Measurements from ENCODE around the gene RNASET2.

RNASET2 gene

GRCh38 chr6:166955121-166955864 lies 1.1 kb downstream of the RNASET2 start:
- Histone ChIP-seq H4K8ac (ENCODE audit: low read depth, low read length) (no peak overlapping the region), H3K4me2 (ENCODE audit: low read length) (peak overlapping the region; percentile 88), H3K79me2 (ENCODE audit: control insufficient read depth, insufficient read depth, low read length, poor library complexity) (peaks cover 4% of the 10 kb centered on the region), H2AK5ac (ENCODE audit: low read length) (no peak overlapping the region), H3K36me3 (ENCODE audit: control insufficient read depth in 1 of 2, insufficient read depth in 2 of 2, low read length in 2 of 2) (peaks cover 2 to 3% of the 10 kb centered on the region in 2 experiments), H3K4me3 (ENCODE audit: low read depth, low read length) (peak overlapping the region; percentile 82), H3K23ac (ENCODE audit: low read length) (no peak overlapping the region), H3K27me3 (ENCODE audit: insufficient read depth, low read length) (no peaks in the 10 kb centered on the region), H3K9ac (ENCODE audit: low read length) (no peak overlapping the region), H4K12ac (ENCODE audit: low read depth, low read length) (no peak overlapping the region), H3K4ac (ENCODE audit: low read depth, low read length) (no peak overlapping the region), H3K4me1 (ENCODE audit: control insufficient read depth in 1 of 2, insufficient read depth in 2 of 2, low read length in 2 of 2) (peaks cover 9 to 13% of the 10 kb centered on the region in 2 experiments), H2AFZ (ENCODE audit: insufficient read depth, low read length, poor library complexity) (no peak overlapping the region), H4K91ac (ENCODE audit: low read depth, low read length) (no peak overlapping the region), H3K27ac (ENCODE audit: low read depth, low read length) (no peak overlapping the region), H2BK5ac (ENCODE audit: low read depth, low read length, poor library complexity) (no peak overlapping the region), H3K79me1 (ENCODE audit: low read length) (peaks cover 4% of the 10 kb centered on the region), H2BK120ac (ENCODE audit: insufficient read depth, low read length, poor library complexity) (no peak overlapping the region), H3K18ac (ENCODE audit: low read length) (no peak overlapping the region), H3K14ac (ENCODE audit: low read length) (no peak overlapping the region), H3K9me3 (ENCODE audit: insufficient read depth, low read depth, low read length) (peaks cover 7% of the 10 kb centered on the region), H2BK12ac (ENCODE audit: low read length) (no peak overlapping the region)
- peak in 1 of 2 donors; percentile 30 for DNase-seq
- WGBS (ENCODE audit: extremely low coverage, insufficient coverage, insufficient read length): no CpG with 5 or more reads among the region's 52 CpGs

DNA sequence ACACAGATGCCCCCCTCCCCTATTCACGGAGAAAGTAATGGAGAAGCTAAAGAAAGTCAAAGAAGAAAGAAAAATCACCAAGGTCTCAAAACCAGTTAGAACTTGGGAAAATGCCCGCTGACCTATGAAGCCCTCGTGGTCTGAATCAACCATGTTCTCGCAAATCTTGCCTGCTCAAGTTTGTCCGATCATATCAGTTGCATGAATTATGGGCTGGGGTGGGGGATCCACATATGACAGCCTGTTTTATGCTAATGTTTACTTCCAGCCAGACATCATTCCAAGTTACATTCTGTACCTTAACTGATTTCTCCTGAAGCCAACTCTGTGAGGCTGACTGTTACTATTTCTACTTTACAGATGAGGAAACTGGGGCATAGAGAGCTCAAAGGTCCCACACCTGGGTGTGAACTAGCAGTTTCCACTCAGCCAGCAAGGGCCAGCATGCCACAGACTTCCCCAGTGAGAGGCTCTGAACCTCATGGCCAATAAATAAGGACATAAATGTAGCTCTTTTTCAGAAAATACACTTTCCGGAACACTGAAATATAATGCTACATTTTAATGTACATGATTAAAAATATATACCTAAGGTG lies 2.1 kb downstream of the RNASET2 start:
- no CpG with 5 or more reads among the region's 6 CpGs for WGBS (ENCODE audit: extremely low coverage, insufficient coverage, insufficient read length)
- no peak overlapping the region for H3K4me2 ChIP-seq (ENCODE audit: low read length)
- H2AFZ ChIP-seq (ENCODE audit: insufficient read depth, low read length, poor library complexity): no peak overlapping the region
- no peak overlapping the region for H3K14ac ChIP-seq (ENCODE audit: low read length)
- H4K12ac ChIP-seq (ENCODE audit: low read depth, low read length): no peak overlapping the region
- peaks cover 4% of the 10 kb centered on the region for H3K79me2 ChIP-seq (ENCODE audit: control insufficient read depth, insufficient read depth, low read length, poor library complexity)
- H3K36me3 ChIP-seq (ENCODE audit: control insufficient read depth in 1 of 2, insufficient read depth in 2 of 2, low read length in 2 of 2): peaks cover 2 to 3% of the 10 kb centered on the region in 2 experiments
- H2AK5ac ChIP-seq (ENCODE audit: low read length): no peak overlapping the region
- no peak overlapping the region for H2BK5ac ChIP-seq (ENCODE audit: low read depth, low read length, poor library complexity)
- H3K9me3 ChIP-seq (ENCODE audit: insufficient read depth, low read depth, low read length): peaks cover 7% of the 10 kb centered on the region
- H4K91ac ChIP-seq (ENCODE audit: low read depth, low read length): no peak overlapping the region
- DNase-seq: no peak
- no peak overlapping the region for H3K18ac ChIP-seq (ENCODE audit: low read length)
- H3K27ac ChIP-seq (ENCODE audit: low read depth, low read length): no peak overlapping the region
- no peak overlapping the region for H3K9ac ChIP-seq (ENCODE audit: low read length)
- H3K4me3 ChIP-seq (ENCODE audit: low read depth, low read length): no peak overlapping the region
- H3K4ac ChIP-seq (ENCODE audit: low read depth, low read length): no peak overlapping the region
- no peak overlapping the region for H2BK120ac ChIP-seq (ENCODE audit: insufficient read depth, low read length, poor library complexity)
- H3K23ac ChIP-seq (ENCODE audit: low read length): no peak overlapping the region
- H3K79me1 ChIP-seq (ENCODE audit: low read length): peaks cover 4% of the 10 kb centered on the region
- no peak overlapping the region for H4K8ac ChIP-seq (ENCODE audit: low read depth, low read length)
- H3K4me1 ChIP-seq (ENCODE audit: control insufficient read depth in 1 of 2, insufficient read depth in 2 of 2, low read length in 2 of 2): peaks cover 9 to 16% of the 10 kb centered on the region in 2 experiments
- no peak overlapping the region for H2BK12ac ChIP-seq (ENCODE audit: low read length)
- no peaks in the 10 kb centered on the region for H3K27me3 ChIP-seq (ENCODE audit: insufficient read depth, low read length)

- DNase-seq: no peak
- peaks cover 9 to 16% of the 10 kb centered on the region in 2 experiments for H3K4me1 ChIP-seq (ENCODE audit: control insufficient read depth in 1 of 2, insufficient read depth in 2 of 2, low read length in 2 of 2)
Observed at GRCh38 chr6:166952567-166953486, 3.5 kb downstream of the RNASET2 start.

DNA sequence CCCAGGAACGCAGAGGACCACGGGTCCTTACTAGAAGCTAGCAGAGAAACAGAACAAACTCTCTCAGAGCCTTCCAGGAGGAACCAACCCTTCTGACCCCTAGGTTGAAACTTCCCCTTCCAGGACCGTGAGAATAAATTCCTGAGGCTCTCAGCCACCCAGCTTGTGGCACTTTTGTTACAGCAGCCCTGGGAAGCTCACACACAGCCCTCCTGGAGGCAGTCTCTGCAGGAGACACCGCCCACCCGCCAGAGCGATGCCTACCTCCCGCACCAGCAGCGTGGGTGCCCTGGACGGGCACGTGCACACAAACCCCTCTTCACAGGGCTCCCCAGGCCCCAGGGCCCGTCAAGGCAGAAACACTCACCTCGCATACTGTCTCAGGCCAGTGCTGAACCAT lies 4.2 kb downstream of the RNASET2 start:
- no CpG with 5 or more reads among the region's 12 CpGs for WGBS (ENCODE audit: extremely low coverage, insufficient coverage, insufficient read length)
- H2BK5ac ChIP-seq (ENCODE audit: low read depth, low read length, poor library complexity): no peak overlapping the region
- peaks cover 4% of the 10 kb centered on the region for H3K79me1 ChIP-seq (ENCODE audit: low read length)
- peaks cover 4% of the 10 kb centered on the region for H3K79me2 ChIP-seq (ENCODE audit: control insufficient read depth, insufficient read depth, low read length, poor library complexity)
- peaks cover 7 to 12% of the 10 kb centered on the region in 2 experiments for H3K4me1 ChIP-seq (ENCODE audit: control insufficient read depth in 1 of 2, insufficient read depth in 2 of 2, low read length in 2 of 2)
- H3K36me3 ChIP-seq (ENCODE audit: control insufficient read depth in 1 of 2, insufficient read depth in 2 of 2, low read length in 2 of 2): peaks cover 2 to 3% of the 10 kb centered on the region in 2 experiments
- no peak overlapping the region for H2BK12ac ChIP-seq (ENCODE audit: low read length)
- H3K4me3 ChIP-seq (ENCODE audit: low read depth, low read length): no peak overlapping the region
- H3K9ac ChIP-seq (ENCODE audit: low read length): no peak overlapping the region
- H3K4me2 ChIP-seq (ENCODE audit: low read length): no peak overlapping the region
- H4K8ac ChIP-seq (ENCODE audit: low read depth, low read length): no peak overlapping the region
- DNase-seq: no peak
- no peak overlapping the region for H3K18ac ChIP-seq (ENCODE audit: low read length)
- no peak overlapping the region for H2BK120ac ChIP-seq (ENCODE audit: insufficient read depth, low read length, poor library complexity)
- no peak overlapping the region for H4K91ac ChIP-seq (ENCODE audit: low read depth, low read length)
- H3K23ac ChIP-seq (ENCODE audit: low read length): no peak overlapping the region
- no peak overlapping the region for H2AK5ac ChIP-seq (ENCODE audit: low read length)
- H3K9me3 ChIP-seq (ENCODE audit: insufficient read depth, low read depth, low read length): peaks cover 7% of the 10 kb centered on the region
- H2AFZ ChIP-seq (ENCODE audit: insufficient read depth, low read length, poor library complexity): no peak overlapping the region
- H3K27ac ChIP-seq (ENCODE audit: low read depth, low read length): no peak overlapping the region
- H4K12ac ChIP-seq (ENCODE audit: low read depth, low read length): no peak overlapping the region
- H3K14ac ChIP-seq (ENCODE audit: low read length): no peak overlapping the region
- H3K27me3 ChIP-seq (ENCODE audit: insufficient read depth, low read length): no peaks in the 10 kb centered on the region
- no peak overlapping the region for H3K4ac ChIP-seq (ENCODE audit: low read depth, low read length)

More at GRCh38 chr6:166952567-166953486, 3.5 kb downstream of the RNASET2 start:
- Histone ChIP-seq H3K79me2 (ENCODE audit: control insufficient read depth, insufficient read depth, low read length, poor library complexity) (peaks cover 4% of the 10 kb centered on the region), H3K79me1 (ENCODE audit: low read length) (peaks cover 4% of the 10 kb centered on the region), H3K9me3 (ENCODE audit: insufficient read depth, low read depth, low read length) (peaks cover 7% of the 10 kb centered on the region), H2BK5ac (ENCODE audit: low read depth, low read length, poor library complexity) (no peak overlapping the region), H3K4ac (ENCODE audit: low read depth, low read length) (no peak overlapping the region), H3K9ac (ENCODE audit: low read length) (no peak overlapping the region), H2BK12ac (ENCODE audit: low read length) (no peak overlapping the region), H3K4me3 (ENCODE audit: low read depth, low read length) (no peak overlapping the region), H2BK120ac (ENCODE audit: insufficient read depth, low read length, poor library complexity) (no peak overlapping the region), H4K12ac (ENCODE audit: low read depth, low read length) (no peak overlapping the region), H4K91ac (ENCODE audit: low read depth, low read length) (no peak overlapping the region), H2AK5ac (ENCODE audit: low read length) (no peak overlapping the region), H3K18ac (ENCODE audit: low read length) (no peak overlapping the region), H2AFZ (ENCODE audit: insufficient read depth, low read length, poor library complexity) (no peak overlapping the region), H3K36me3 (ENCODE audit: control insufficient read depth in 1 of 2, insufficient read depth in 2 of 2, low read length in 2 of 2) (peaks cover 2 to 3% of the 10 kb centered on the region in 2 experiments), H3K14ac (ENCODE audit: low read length) (no peak overlapping the region), H3K23ac (ENCODE audit: low read length) (no peak overlapping the region), H3K27me3 (ENCODE audit: insufficient read depth, low read length) (no peaks in the 10 kb centered on the region), H3K27ac (ENCODE audit: low read depth, low read length) (no peak overlapping the region), H4K8ac (ENCODE audit: low read depth, low read length) (no peak overlapping the region), H3K4me2 (ENCODE audit: low read length) (no peak overlapping the region)
- no CpG with 5 or more reads among the region's 17 CpGs for WGBS (ENCODE audit: extremely low coverage, insufficient coverage, insufficient read length)

All from trophoblast cell (in vitro differentiated cells and primary cell).